Endodermal cell (in vitro differentiated cells): ENCODE results near the gene DNAJC6. TPM values are rescaled to one million over a fixed set of nuclear protein-coding genes. Genes with fewer than 3 reads are reported as not detected.
A peak's percentile ranks its signal among the peaks of the same experiment; 100 is the strongest.

Experiments used
- DNase-seq: peaks from one replicate; pipeline ENCODE4 v3.0.0-alpha.2; 2017
- H3K27ac ChIP-seq: 2 replicates; pipeline ENCODE4 v1.5.1; 2013; ENCODE audit warnings: mild to moderate bottlenecking, low read depth, low read length, moderate library complexity
- H3K27me3 ChIP-seq: 2 replicates; pipeline ENCODE4 v1.6.1; 2013; ENCODE audit warnings: mild to moderate bottlenecking, low read length, moderate library complexity; ENCODE audit not compliant: insufficient read depth, control insufficient read depth, poor library complexity, severe bottlenecking
- H3K36me3 ChIP-seq: 2 replicates; pipeline ENCODE4 v1.7.0; 2013; ENCODE audit warnings: mild to moderate bottlenecking, low read length, moderate library complexity; ENCODE audit not compliant: control insufficient read depth, insufficient read depth
- H3K4me1 ChIP-seq: one replicate; pipeline ENCODE4 v1.7.0; 2013; ENCODE audit warnings: low read length; ENCODE audit not compliant: control insufficient read depth, insufficient read depth
- H3K4me3 ChIP-seq: 2 replicates; pipeline ENCODE4 v1.5.1; 2013; ENCODE audit warnings: mild to moderate bottlenecking, low read length, moderate library complexity
- H3K9ac ChIP-seq: 2 replicates; pipeline ENCODE4 v1.6.1; 2013; ENCODE audit warnings: mild to moderate bottlenecking, low read length, moderate library complexity; ENCODE audit not compliant: poor library complexity, severe bottlenecking; ENCODE audit errors: extremely low read depth
- H3K9me3 ChIP-seq: 2 replicates; pipeline ENCODE4 v1.6.1; 2013; ENCODE audit warnings: mild to moderate bottlenecking, low read length, moderate library complexity; ENCODE audit not compliant: control insufficient read depth
- H3K27ac Mint-ChIP-seq: 2 replicates; pipeline ENCODE4 v1.8.0; 2020; ENCODE audit warnings: mixed read lengths
- H3K27me3 Mint-ChIP-seq: 2 replicates; pipeline ENCODE4 v1.8.0; 2021; ENCODE audit warnings: mild to moderate bottlenecking, mixed read lengths; ENCODE audit not compliant: insufficient read depth
- H3K36me3 Mint-ChIP-seq: 2 replicates; pipeline ENCODE4 v1.8.0; 2020; ENCODE audit warnings: low read depth, mixed read lengths
- H3K4me1 Mint-ChIP-seq: 2 replicates; pipeline ENCODE4 v1.8.0; 2020; ENCODE audit warnings: mixed read lengths
- H3K4me3 Mint-ChIP-seq: 2 replicates; pipeline ENCODE4 v1.8.0; 2020; ENCODE audit warnings: mild to moderate bottlenecking, moderate library complexity, mixed read lengths
- H3K9me3 Mint-ChIP-seq: 2 replicates; pipeline ENCODE4 v1.8.0; 2020; ENCODE audit warnings: mild to moderate bottlenecking, mixed read lengths
- CTCF ChIP-seq: fragments of 200-600 bp; sonication (generic); conservative IDR thresholded peaks from 2 replicates; pipeline ENCODE4 v1.5.0; 2021; ENCODE audit warnings: antibody characterized with exemption, mild to moderate bottlenecking
- WGBS, 2 experiments: methylation state at CpG; one replicate each; pipeline versions ENCODE4 v1.1.5 to v1.1.7; 2013; ENCODE audit warnings: missing lambda C conversion rate in 2 of 2, mixed read lengths in 1 of 2; ENCODE audit not compliant: insufficient coverage in 1 of 2, insufficient read length in 1 of 2; 5-methylcytosine and 5-hydroxymethylcytosine counted together
- total RNA-seq, 2 donors: library from RNA; stranded (reverse); fragmentation: NEBNext Ultra II Directional in 1 of 2; extraction: Animal tissue kit (Norgen Biotek cat#: 25700) in 1 of 2; gene quantifications; 2 replicates in 1 of 2; 3 replicates in 1 of 2; pipeline ENCODE4 v1.2.1, GENCODE V29; 2021

Gene DNAJC6
- total RNA-seq, 2 donors from 2014 or later = 17.4 to 33.9 TPM

DNA sequence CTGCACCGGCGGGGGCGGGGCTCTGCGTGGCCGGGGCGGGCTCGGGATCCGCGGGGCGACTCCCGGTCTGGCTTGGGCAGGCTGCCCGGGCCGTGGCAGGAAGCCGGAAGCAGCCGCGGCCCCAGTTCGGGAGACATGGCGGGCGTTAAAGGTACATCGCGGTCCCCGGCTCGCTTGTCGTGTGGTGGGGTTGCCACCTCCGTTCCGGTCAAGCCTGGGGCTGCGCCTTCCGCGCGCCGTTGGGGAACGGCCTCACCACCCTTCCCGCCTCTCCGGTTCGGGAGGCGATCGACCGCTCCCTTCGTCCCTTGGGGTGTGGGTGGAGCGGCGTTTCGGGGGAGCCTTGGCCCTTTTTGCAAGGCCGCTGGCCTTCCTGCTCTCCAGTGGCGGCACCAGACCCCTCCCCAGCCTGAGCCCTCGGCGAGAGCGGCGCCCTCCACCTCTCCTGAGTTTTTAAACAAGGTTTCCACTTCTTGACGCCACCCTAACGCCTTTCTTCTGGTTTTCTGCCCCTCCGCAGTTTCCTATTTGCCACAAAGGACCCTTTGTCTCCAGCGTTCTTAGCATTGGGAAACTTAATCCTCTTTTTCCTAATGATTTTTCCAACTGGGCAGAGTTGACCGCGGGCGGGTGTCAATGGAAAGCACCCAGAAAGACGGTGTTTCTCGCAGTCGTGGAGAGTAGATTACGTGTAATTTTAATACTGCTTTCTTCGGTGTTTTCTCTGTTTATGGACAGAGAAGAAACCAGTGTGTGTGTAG lies 111.4 kb downstream of the DNAJC6 start, which contains the start of the genes LEPR and LEPROT:
Gene LEPR, plus strand, starts transcription at position 79 of the 761 bp plus-strand sequence. CDS start 144,898 bp downstream, outside the sequence.
Gene LEPROT, plus strand, starts transcription at position 79 of the 761 bp plus-strand sequence. Its CDS starts 57 bp downstream, at position 136.
- 0 to 3% methylated on average over 13 to 60 of the region's 60 CpGs for WGBS, 2 experiments

GRCh38 chr1:65421351-65422025 lies 112.1 kb downstream of the DNAJC6 start:
- DNase-seq = no peak
- 30 to 35% methylated on average over 9 to 13 of the region's 13 CpGs for WGBS, 2 experiments
- Histone ChIP-seq H3K9me3 (peaks cover 5% of the 10 kb centered on the region), H3K27ac (peak overlapping the region; percentile 95), H3K36me3 (peaks cover 19% of the 10 kb centered on the region), H3K9ac (peak overlapping the region; percentile 93), H3K4me3 (peak overlapping the region; percentile 96), H3K4me1 (no peaks in the 10 kb centered on the region), H3K27me3 (no peaks in the 10 kb centered on the region)
- H3K4me1 Mint-ChIP-seq = peaks cover 23% of the 10 kb centered on the region
- peaks cover 23% of the 10 kb centered on the region for H3K36me3 Mint-ChIP-seq
- no peaks in the 10 kb centered on the region for H3K27me3 Mint-ChIP-seq
- no peak overlapping the region for H3K27ac Mint-ChIP-seq
- no peak for TF ChIP-seq CTCF
- peaks cover 4% of the 10 kb centered on the region for H3K9me3 Mint-ChIP-seq
- no peak overlapping the region for H3K4me3 Mint-ChIP-seq

More for the DNA sequence above, 111.4 kb downstream of the DNAJC6 start, which contains the start of the genes LEPR and LEPROT:
- no peak within 1 kb of the TSS for H3K4me3 Mint-ChIP-seq
- peaks cover 16% of the 10 kb centered on the region for H3K36me3 Mint-ChIP-seq
- Histone ChIP-seq H3K9me3 (peaks cover 5% of the 10 kb centered on the region), H3K36me3 (peaks cover 12% of the 10 kb centered on the region), H3K27me3 (no peaks in the 10 kb centered on the region), H3K27ac (peak within 1 kb of the TSS; percentile 95), H3K4me3 (peak within 1 kb of the TSS; percentile 96), H3K9ac (peak within 1 kb of the TSS; percentile 93), H3K4me1 (no peaks in the 10 kb centered on the region)
- H3K9me3 Mint-ChIP-seq = peaks cover 4% of the 10 kb centered on the region
- H3K4me1 Mint-ChIP-seq = peaks cover 22% of the 10 kb centered on the region
- TF ChIP-seq CTCF = no peak
- H3K27me3 Mint-ChIP-seq = no peaks in the 10 kb centered on the region
- peak within 1 kb of the TSS; percentile 95 for H3K27ac Mint-ChIP-seq
- no peak for DNase-seq

DNA sequence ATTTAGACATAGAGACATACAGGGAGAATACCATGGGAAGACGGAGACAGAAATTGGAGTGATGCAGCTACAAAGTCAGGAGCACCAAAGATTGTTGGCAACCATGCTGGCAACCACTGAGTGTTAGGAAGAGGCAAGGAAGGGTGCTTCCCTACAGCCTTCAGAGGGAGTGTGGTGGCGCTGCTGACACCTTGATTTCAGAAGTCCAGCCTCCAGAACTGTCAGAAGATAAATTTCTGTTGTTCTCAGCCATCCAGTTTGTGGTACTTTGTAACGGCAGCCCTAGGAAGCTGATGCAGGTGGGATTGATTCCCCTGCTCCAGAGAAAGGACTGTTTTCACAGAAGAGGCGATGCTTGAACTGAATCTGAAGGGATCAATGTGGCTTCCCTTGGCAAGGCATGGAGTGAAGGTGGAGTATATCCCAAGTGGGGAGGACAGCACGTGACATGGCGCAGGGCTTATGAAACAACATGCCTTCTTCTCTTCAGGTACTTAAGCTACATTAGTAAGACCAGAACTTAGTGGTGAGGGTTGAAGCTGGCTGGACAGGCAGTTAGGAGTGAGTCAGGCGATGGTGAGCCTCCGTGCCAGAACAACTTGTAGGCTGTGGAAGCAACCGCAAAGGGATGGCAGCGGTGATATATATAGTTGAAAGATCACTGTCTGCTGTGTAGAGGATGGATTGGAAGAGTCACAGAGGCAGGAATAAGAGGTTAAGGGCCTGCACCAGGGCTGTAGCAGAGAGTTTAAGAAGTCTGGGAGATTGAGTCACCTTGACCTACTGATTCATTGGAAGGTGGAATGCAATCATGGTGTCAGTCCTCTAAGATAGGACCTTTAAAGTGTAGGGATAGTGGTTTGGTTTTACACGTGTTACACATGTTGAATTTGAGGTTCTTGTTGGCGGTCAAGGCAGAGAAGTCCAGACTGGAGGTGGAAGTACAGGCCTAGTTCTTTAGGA lies 113.2 kb downstream of the DNAJC6 start:
- H3K9ac ChIP-seq = no peak overlapping the region
- peak overlapping the region; percentile 96 for H3K4me3 ChIP-seq
- peaks cover 4% of the 10 kb centered on the region for H3K9me3 Mint-ChIP-seq
- H3K27me3 Mint-ChIP-seq = no peaks in the 10 kb centered on the region
- peaks cover 5% of the 10 kb centered on the region for H3K9me3 ChIP-seq
- WGBS, 2 experiments = 92 to 96% methylated on average over 12 of the region's 12 CpGs
- peaks cover 23% of the 10 kb centered on the region for H3K4me1 Mint-ChIP-seq
- H3K27me3 ChIP-seq = no peaks in the 10 kb centered on the region
- no peaks in the 10 kb centered on the region for H3K4me1 ChIP-seq
- H3K27ac Mint-ChIP-seq = no peak overlapping the region
- H3K4me3 Mint-ChIP-seq = no peak overlapping the region
- no peak for DNase-seq
- peaks cover 32% of the 10 kb centered on the region for H3K36me3 Mint-ChIP-seq
- H3K27ac ChIP-seq = no peak overlapping the region
- H3K36me3 ChIP-seq = peaks cover 28% of the 10 kb centered on the region
- no peak for TF ChIP-seq CTCF
